ENCODE measurements around the gene PTPRK.

PTPRK gene

GRCh38 chr6:128138694-128139093 lies 381.7 kb downstream of the PTPRK start:
- no peak for DNase-seq (ENCODE audit: extremely low read depth, low read depth)

GRCh38 chr6:128135325-128135724 lies 385.1 kb downstream of the PTPRK start:
- TF ChIP-seq, protein P1, sequence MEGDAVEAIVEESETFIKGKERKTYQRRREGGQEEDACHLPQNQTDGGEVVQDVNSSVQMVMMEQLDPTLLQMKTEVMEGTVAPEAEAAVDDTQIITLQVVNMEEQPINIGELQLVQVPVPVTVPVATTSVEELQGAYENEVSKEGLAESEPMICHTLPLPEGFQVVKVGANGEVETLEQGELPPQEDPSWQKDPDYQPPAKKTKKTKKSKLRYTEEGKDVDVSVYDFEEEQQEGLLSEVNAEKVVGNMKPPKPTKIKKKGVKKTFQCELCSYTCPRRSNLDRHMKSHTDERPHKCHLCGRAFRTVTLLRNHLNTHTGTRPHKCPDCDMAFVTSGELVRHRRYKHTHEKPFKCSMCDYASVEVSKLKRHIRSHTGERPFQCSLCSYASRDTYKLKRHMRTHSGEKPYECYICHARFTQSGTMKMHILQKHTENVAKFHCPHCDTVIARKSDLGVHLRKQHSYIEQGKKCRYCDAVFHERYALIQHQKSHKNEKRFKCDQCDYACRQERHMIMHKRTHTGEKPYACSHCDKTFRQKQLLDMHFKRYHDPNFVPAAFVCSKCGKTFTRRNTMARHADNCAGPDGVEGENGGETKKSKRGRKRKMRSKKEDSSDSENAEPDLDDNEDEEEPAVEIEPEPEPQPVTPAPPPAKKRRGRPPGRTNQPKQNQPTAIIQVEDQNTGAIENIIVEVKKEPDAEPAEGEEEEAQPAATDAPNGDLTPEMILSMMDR (IDR thresholded peaks at IDR 0.05; ENCODE audit: low read depth, low read length): no peak
- no peak for DNase-seq (ENCODE audit: extremely low read depth, low read depth)

More at GRCh38 chr6:128138694-128139093, 381.7 kb downstream of the PTPRK start:
- TF ChIP-seq, protein P1 (IDR thresholded peaks at IDR 0.05; ENCODE audit: low read depth, low read length): no peak

- DNase-seq (ENCODE audit: extremely low read depth, low read depth): peak; percentile 54
These were observed 388.8 kb downstream of the PTPRK start for GRCh38 chr6:128131566-128131965.

DNA sequence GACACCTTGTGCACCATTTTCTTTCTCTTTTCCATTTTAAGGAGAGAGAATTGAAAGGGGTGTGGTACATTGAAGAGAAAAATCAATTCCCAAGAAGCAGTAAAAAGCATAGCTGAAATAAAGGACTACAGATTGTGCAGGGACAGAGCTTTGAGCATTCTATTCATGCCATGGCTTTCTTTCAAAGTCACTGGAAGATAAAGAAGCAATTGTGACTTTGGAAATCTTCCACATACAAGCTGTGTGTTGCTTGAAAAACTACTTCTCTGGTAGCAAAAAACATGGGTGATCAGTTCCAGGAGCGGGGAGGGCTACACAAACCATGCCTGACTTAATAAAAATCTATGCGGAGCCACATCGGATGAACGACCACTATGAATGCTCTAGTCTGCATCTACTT lies 389.4 kb downstream of the PTPRK start:
- TF ChIP-seq, protein P1 (IDR thresholded peaks at IDR 0.05; ENCODE audit: low read depth, low read length): no peak
- DNase-seq (ENCODE audit: extremely low read depth, low read depth): no peak

More at GRCh38 chr6:128131566-128131965, 388.8 kb downstream of the PTPRK start:
- TF ChIP-seq, protein P1 (IDR thresholded peaks at IDR 0.05; ENCODE audit: low read depth, low read length): no peak

GRCh38 chr6:128129679-128130078 lies 390.7 kb downstream of the PTPRK start:
- no peak for DNase-seq (ENCODE audit: extremely low read depth, low read depth)
- TF ChIP-seq, protein P1 (IDR thresholded peaks at IDR 0.05; ENCODE audit: low read depth, low read length): no peak

- DNase-seq (ENCODE audit: extremely low read depth, low read depth): no peak
- TF ChIP-seq, protein P1 (IDR thresholded peaks at IDR 0.05; ENCODE audit: low read depth, low read length): no peak
These were observed 392.7 kb downstream of the PTPRK start for GRCh38 chr6:128127650-128128049.

GRCh38 chr6:128124713-128125112 lies 395.7 kb downstream of the PTPRK start:
- no peak for DNase-seq (ENCODE audit: extremely low read depth, low read depth)
- TF ChIP-seq, protein P1 (IDR thresholded peaks at IDR 0.05; ENCODE audit: low read depth, low read length): no peak

All from AG09319 (cell line).